Subcutaneous abdominal adipose tissue (tissue), 5 donors: Measurements from ENCODE around the gene OR2F2.

Source experiments
- H3K27ac ChIP-seq: one replicate; pipeline ENCODE4 v1.7.0; 2013; ENCODE audit warnings: low read depth, mild to moderate bottlenecking, inconsistent platforms, low read length, moderate library complexity
- H3K27me3 ChIP-seq, 5 donors: one replicate each; pipeline ENCODE4 v1.7.0; 2013; ENCODE audit warnings: low read length in 5 of 5, inconsistent platforms in 1 of 5; ENCODE audit not compliant: control insufficient read depth in 5 of 5, insufficient read depth in 4 of 5
- H3K36me3 ChIP-seq, 5 donors: one replicate each; pipeline ENCODE4 v1.7.0; 2013; ENCODE audit warnings: low read length in 5 of 5; ENCODE audit not compliant: control insufficient read depth in 5 of 5, insufficient read depth in 5 of 5
- H3K4me1 ChIP-seq, 5 donors: one replicate each; pipeline ENCODE4 v1.7.0; 2013; ENCODE audit warnings: low read length in 5 of 5, mild to moderate bottlenecking in 3 of 5, moderate library complexity in 1 of 5; ENCODE audit not compliant: control insufficient read depth in 5 of 5, insufficient read depth in 5 of 5
- H3K4me3 ChIP-seq, 5 donors: one replicate each; pipeline ENCODE4 v1.7.0; 2013; ENCODE audit warnings: low read length in 5 of 5, low read depth in 1 of 5
- H3K9ac ChIP-seq, 5 donors: one replicate each; pipeline ENCODE4 v1.7.0; 2013; ENCODE audit warnings: low read length in 5 of 5, mild to moderate bottlenecking in 4 of 5, moderate library complexity in 3 of 5
- H3K9me3 ChIP-seq, 5 donors: one replicate each; pipeline ENCODE4 v1.7.0; 2013; ENCODE audit warnings: low read length in 5 of 5; ENCODE audit not compliant: control insufficient read depth in 5 of 5
- donor health status: healthy.
- donor health status: healthy.
- donor health status: healthy.
- donor health status: healthy.
- donor health status: healthy.

The OR2F2 gene, protein sequence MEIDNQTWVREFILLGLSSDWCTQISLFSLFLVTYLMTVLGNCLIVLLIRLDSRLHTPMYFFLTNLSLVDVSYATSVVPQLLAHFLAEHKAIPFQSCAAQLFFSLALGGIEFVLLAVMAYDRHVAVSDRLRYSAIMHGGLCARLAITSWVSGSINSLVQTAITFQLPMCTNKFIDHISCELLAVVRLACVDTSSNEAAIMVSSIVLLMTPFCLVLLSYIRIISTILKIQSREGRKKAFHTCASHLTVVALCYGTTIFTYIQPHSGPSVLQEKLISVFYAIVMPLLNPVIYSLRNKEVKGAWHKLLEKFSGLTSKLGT

DNA sequence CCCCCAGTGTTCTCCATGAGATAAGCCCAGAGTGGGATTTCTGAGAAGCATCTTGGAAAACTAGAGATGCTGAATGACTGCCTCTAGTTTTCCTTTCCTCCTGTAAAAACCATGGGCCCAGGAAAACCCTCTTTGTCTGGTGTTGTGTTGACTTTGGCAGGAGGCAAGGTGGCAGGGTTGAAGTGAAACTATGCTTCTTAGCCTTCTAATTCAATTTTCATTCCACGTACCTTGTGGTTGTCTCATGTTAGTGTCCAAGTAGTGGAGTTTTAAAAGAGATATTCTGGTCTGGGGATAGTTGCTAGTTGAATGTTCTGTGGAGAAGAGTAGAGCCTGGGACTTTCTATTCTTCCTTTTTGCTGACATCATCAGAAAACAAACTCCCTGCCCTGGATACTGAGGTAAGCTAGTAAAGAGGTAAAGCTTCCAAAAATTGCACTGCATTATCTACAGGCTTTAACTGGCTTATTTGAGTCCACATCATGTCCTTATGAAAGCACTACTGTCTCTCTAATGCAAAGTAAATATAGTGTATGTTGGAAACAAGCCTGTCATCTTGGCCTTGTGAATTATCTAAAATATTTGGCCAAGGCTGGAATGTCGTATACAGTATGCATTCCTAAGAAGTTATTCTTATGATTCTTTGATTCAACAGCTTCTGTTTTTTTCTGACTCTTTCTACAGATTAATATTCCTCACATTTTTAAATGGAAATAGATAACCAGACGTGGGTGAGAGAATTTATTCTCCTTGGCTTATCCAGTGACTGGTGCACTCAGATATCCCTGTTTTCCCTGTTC, at the start of gene OR2F2:
Gene OR2F2, plus strand, starts transcription at position 708 of the 800 bp plus-strand sequence. Its CDS starts 0 bp downstream, at position 708.
- Histone ChIP-seq H3K27me3 (no peaks in the 10 kb centered on the region), H3K27ac (no peak within 1 kb of the TSS), H3K4me1 (no peaks in the 10 kb centered on the region), H3K36me3 (no peaks in the 10 kb centered on the region), H3K9me3 (peaks cover 0 to 10% (median 5%) of the 10 kb centered on the region in 5 donors), H3K9ac (no peak within 1 kb of the TSS), H3K4me3 (no peak within 1 kb of the TSS)

DNA sequence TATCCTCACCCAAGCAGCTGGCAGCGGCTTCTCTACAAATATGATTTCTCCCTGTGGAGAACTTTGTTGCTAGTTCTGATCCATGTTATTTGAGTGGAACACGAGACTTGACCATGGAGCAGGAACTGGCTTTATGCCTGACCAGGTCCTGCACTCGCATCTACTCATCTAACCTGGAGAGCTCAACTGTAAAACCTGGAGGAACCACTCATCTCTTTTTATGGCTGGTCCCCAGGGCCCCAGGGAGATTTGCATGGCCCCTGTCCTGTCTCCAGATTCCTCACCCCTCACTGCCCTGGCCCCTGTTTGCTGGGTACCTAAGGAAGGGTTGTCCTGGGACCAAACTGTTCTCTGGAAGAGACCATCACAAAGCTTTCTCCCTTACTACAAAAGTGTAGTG, 49.1 kb upstream of the OR2F2 start:
- H3K27ac ChIP-seq, result no peak overlapping the region

DNA sequence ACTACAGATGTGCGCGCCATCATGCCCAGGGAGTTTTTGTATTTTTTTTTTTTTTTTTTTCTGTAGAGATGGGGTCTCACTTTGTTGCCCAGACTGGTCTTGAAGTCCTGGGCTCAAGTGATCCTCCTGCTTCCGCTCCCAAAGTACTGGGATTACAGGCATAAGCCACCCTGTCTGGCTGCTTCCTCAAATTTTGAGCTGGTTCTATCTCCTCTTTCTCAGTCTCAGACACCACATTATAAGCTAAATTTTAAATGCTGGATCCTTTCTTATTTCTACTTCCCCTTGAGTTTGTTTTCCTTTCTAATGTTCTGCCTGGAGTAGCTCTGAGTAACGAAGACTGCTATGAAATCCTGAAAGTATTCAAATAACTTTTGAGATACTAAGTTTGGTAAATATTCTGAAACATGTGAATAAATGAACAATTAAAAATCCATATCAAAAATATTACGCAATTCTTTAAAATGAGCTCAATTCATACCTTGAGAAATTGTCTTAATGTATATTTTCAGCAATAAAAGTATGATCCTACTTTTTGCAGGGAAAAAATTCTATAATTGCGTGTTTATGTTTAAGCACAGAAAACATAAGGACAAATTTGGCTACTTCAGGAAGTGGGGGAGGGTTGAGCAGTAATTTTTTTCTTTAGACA, 48.1 kb upstream of the OR2F2 start:
- Histone ChIP-seq H3K9ac (no peak overlapping the region), H3K4me3 (no peak overlapping the region), H3K27me3 (no peaks in the 10 kb centered on the region), H3K4me1 (peaks cover 0 to 22% (median 18%) of the 10 kb centered on the region in 5 donors), H3K27ac (no peak overlapping the region), H3K9me3 (peaks cover 0 to 8% (median 0%) of the 10 kb centered on the region in 5 donors), H3K36me3 (no peaks in the 10 kb centered on the region)

More for the DNA sequence above, 49.1 kb upstream of the OR2F2 start:
- Histone ChIP-seq H3K4me1 (peaks cover 4 to 27% (median 24%) of the 10 kb centered on the region in 5 donors), H3K36me3 (no peaks in the 10 kb centered on the region), H3K4me3 (no peak overlapping the region), H3K9ac (no peak overlapping the region), H3K27me3 (no peaks in the 10 kb centered on the region), H3K9me3 (peaks cover 0 to 8% (median 0%) of the 10 kb centered on the region in 5 donors)

DNA sequence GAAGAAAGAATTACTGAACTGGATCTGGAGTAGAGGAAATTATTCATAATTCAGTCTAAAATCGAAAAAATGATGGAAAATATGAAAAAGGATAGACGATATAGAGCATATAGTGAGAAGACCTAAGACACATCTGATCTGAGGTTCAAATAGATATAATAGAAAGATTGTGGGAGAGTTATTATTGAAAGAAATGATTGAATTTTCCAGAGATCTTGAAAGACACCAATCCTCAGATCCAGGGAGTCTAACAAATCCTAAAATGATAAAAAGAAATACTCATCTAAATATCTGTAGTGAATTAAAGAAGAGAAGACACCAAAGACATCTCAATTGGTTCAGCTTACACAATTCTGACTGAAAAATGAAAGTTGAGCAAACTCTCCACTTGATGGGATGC, 46.0 kb upstream of the OR2F2 start:
- no peak overlapping the region for H3K27ac ChIP-seq

DNA sequence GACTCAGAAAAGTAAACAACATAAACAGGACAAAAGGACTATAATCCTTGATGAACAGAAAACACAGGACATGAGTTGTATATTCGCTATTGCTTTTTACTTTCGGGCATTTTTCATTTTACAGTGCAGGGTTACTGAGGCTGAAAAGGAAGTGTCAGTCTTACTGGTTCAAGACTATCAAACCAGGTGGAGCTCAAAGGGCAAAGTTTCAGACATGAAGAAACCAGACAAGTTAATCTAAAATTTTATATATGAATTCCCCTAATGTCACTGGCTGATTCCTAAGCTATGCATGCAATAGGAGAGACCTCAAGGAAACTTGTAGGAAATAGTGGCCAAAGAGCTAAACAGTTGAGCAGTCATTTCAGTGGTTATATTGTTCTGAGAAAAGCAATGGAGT, 44.5 kb upstream of the OR2F2 start:
- Histone ChIP-seq H3K4me1 (no peaks in the 10 kb centered on the region), H3K27me3 (no peaks in the 10 kb centered on the region), H3K9ac (no peak overlapping the region), H3K9me3 (peaks cover 0 to 16% (median 4%) of the 10 kb centered on the region in 5 donors), H3K27ac (no peak overlapping the region), H3K4me3 (no peak overlapping the region), H3K36me3 (no peaks in the 10 kb centered on the region)

More for the DNA sequence above, 46.0 kb upstream of the OR2F2 start:
- Histone ChIP-seq H3K36me3 (no peaks in the 10 kb centered on the region), H3K27me3 (no peaks in the 10 kb centered on the region), H3K9me3 (peaks cover 0 to 16% (median 4%) of the 10 kb centered on the region in 5 donors), H3K4me1 (peaks cover 0 to 10% (median 7%) of the 10 kb centered on the region in 5 donors), H3K4me3 (no peak overlapping the region), H3K9ac (no peak overlapping the region)

DNA sequence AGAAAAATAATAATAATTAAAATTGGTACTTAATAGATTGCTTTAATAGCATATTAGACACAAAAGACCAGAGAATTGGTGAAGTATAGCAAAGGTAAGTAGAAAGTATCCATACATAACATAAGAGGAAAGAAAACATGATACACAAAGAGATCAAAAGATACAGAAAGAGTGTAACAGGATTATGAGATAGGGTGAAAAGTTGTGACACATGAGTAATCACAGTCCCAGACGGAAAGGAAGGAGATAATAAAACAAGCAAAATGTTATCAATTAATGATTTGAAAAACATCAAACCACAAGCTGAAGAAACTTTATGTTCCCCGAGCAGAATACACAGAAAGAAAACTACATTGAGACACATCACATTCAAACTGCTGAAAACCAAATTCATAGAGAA, 43.6 kb upstream of the OR2F2 start:
- H3K27me3 ChIP-seq, result no peaks in the 10 kb centered on the region
- H3K4me1 ChIP-seq, result no peaks in the 10 kb centered on the region
- H3K27ac ChIP-seq, result no peak overlapping the region
- H3K9me3 ChIP-seq, result peaks cover 0 to 16% (median 4%) of the 10 kb centered on the region in 5 donors
- H3K4me3 ChIP-seq, result no peak overlapping the region
- H3K9ac ChIP-seq, result no peak overlapping the region
- H3K36me3 ChIP-seq, result no peaks in the 10 kb centered on the region

DNA sequence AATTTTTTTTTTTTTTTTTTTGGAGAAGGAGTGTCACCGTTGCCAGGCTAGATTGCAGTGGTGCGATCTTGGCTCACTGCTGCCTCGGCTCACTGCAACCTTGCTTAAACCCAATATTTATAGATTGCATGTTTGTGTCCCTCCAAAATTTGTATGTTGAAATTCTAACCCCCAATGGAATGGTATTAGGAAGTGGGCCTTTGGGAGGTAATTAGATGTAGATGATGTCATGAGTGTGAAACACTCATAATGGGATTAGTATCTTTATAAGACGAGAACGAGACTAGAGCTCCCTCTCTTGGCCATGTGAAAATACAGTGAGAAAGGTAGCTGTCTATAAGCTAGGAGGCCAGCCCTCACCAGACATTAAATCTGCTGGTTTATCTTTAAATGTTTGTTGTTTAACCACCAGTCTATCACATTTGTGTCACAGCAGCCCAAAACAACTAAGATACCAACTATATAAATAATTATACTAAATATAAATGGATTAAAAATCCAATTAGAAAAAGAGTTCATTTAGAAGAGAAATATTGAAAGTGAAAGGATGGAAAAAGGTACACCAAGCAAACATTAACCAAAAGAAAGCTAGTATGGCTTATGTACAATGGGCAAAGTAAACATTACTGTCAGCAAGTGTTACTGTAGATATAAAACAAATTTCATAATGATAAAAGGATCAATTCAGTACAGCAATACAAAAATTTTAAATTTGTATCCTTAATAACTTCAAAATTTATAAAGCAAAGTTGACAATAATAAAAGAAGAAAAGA, 42.3 kb upstream of the OR2F2 start:
- no peaks in the 10 kb centered on the region for H3K27me3 ChIP-seq
- no peaks in the 10 kb centered on the region for H3K36me3 ChIP-seq
- H3K9me3 ChIP-seq, result peaks cover 0 to 16% (median 4%) of the 10 kb centered on the region in 5 donors
- H3K27ac ChIP-seq, result no peak overlapping the region
- no peak overlapping the region for H3K9ac ChIP-seq
- H3K4me1 ChIP-seq, result no peaks in the 10 kb centered on the region
- no peak overlapping the region for H3K4me3 ChIP-seq

DNA sequence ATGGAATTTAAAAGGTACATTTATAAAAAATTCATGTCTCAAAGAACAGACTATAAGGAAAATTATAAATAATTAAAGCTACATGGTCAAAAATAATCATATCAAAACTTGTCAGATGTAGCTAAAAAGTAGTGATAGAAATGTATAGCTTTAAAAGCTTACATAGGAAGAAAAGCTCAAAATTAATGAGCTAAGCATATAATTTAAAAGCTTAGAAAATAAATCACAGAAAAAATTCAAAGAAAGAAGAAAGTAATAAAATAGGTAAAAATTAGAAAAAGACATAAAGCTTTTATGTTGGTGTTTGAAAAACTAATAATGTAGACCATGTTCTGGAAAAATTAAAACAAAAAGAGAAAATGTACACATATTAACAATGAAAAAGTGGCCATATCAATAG, 38.4 kb upstream of the OR2F2 start:
- Histone ChIP-seq H3K36me3 (no peaks in the 10 kb centered on the region), H3K9me3 (peaks cover 0 to 12% (median 4%) of the 10 kb centered on the region in 5 donors), H3K27ac (no peak overlapping the region), H3K9ac (no peak overlapping the region), H3K4me1 (peaks cover 4 to 25% (median 21%) of the 10 kb centered on the region in 5 donors), H3K27me3 (no peaks in the 10 kb centered on the region), H3K4me3 (no peak overlapping the region)

DNA sequence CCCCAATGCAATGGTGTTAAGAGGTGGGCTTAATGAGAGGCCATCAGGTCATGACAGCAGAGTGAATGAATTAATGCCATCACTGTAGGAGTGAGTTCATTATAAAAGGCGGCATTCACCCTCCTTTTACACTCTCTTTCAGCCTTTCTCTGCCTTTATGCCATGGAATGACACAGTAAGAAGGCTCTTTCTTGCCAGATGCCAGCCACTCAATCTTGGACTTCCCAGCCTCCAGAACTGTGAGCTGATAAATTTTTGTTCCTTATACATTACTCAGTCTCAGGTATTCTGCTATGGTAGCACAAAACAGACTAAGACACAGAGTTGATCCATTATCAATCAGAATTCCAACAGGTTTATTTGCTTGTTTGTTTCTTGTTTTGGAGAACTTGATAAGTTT, 36.2 kb upstream of the OR2F2 start:
- Histone ChIP-seq H3K9ac (no peak overlapping the region), H3K4me1 (peaks cover 4 to 25% (median 21%) of the 10 kb centered on the region in 5 donors), H3K27ac (no peak overlapping the region)

More for the DNA sequence above, 36.2 kb upstream of the OR2F2 start:
- H3K9me3 ChIP-seq, result peaks cover 0 to 4% (median 0%) of the 10 kb centered on the region in 5 donors
- H3K27me3 ChIP-seq, result no peaks in the 10 kb centered on the region
- no peaks in the 10 kb centered on the region for H3K36me3 ChIP-seq
- no peak overlapping the region for H3K4me3 ChIP-seq
